IPS-15b (cell line): ENCODE measurements around the gene CADM2.

Experiments
- H3K27me3 ChIP-seq: one replicate; pipeline ENCODE4 v1.6.1; 2013; ENCODE audit warnings: low read length; ENCODE audit not compliant: control insufficient read depth, insufficient read depth
- H3K36me3 ChIP-seq: one replicate; pipeline ENCODE4 v1.6.1; 2013; ENCODE audit warnings: low read length; ENCODE audit not compliant: control insufficient read depth, insufficient read depth
- H3K4me1 ChIP-seq: one replicate; pipeline ENCODE4 v1.6.1; 2013; ENCODE audit warnings: mild to moderate bottlenecking, low read length; ENCODE audit not compliant: control insufficient read depth, insufficient read depth
- H3K4me3 ChIP-seq: one replicate; pipeline ENCODE4 v1.5.1; 2013; ENCODE audit warnings: low read depth, low read length
- H3K9ac ChIP-seq: one replicate; pipeline ENCODE4 v1.6.1; 2013; ENCODE audit warnings: low read depth, mild to moderate bottlenecking, low read length
- H3K9me3 ChIP-seq: one replicate; pipeline ENCODE4 v1.6.1; 2013; ENCODE audit warnings: mild to moderate bottlenecking, low read length; ENCODE audit not compliant: control insufficient read depth, insufficient read depth

Gene CADM2

GRCh38 chr3:85554153-85554552 lies 595.4 kb downstream of the CADM2 start:
- no peaks in the 10 kb centered on the region for H3K36me3 ChIP-seq
- H3K27me3 ChIP-seq: peaks cover 12% of the 10 kb centered on the region
- no peak overlapping the region for H3K9ac ChIP-seq
- no peaks in the 10 kb centered on the region for H3K9me3 ChIP-seq
- H3K4me1 ChIP-seq: no peaks in the 10 kb centered on the region
- no peak overlapping the region for H3K4me3 ChIP-seq

GRCh38 chr3:85560088-85560785 lies 601.4 kb downstream of the CADM2 start:
- Histone ChIP-seq H3K4me3 (no peak overlapping the region), H3K36me3 (no peaks in the 10 kb centered on the region), H3K4me1 (no peaks in the 10 kb centered on the region), H3K9ac (no peak overlapping the region), H3K9me3 (no peaks in the 10 kb centered on the region), H3K27me3 (no peaks in the 10 kb centered on the region)

GRCh38 chr3:85567071-85567676 lies 608.4 kb downstream of the CADM2 start:
- Histone ChIP-seq H3K27me3 (no peaks in the 10 kb centered on the region), H3K9me3 (no peaks in the 10 kb centered on the region), H3K9ac (no peak overlapping the region), H3K4me3 (no peak overlapping the region), H3K36me3 (no peaks in the 10 kb centered on the region), H3K4me1 (no peaks in the 10 kb centered on the region)

- no peaks in the 10 kb centered on the region for H3K36me3 ChIP-seq
- H3K9me3 ChIP-seq: no peaks in the 10 kb centered on the region
- H3K4me3 ChIP-seq: no peak overlapping the region
- H3K27me3 ChIP-seq: no peaks in the 10 kb centered on the region
- H3K9ac ChIP-seq: no peak overlapping the region
- no peaks in the 10 kb centered on the region for H3K4me1 ChIP-seq
Observed at GRCh38 chr3:85570819-85571218, 612.0 kb downstream of the CADM2 start.

- H3K4me3 ChIP-seq: no peak overlapping the region
- H3K9me3 ChIP-seq: no peaks in the 10 kb centered on the region
- no peak overlapping the region for H3K9ac ChIP-seq
- no peaks in the 10 kb centered on the region for H3K36me3 ChIP-seq
- H3K4me1 ChIP-seq: no peaks in the 10 kb centered on the region
- H3K27me3 ChIP-seq: no peaks in the 10 kb centered on the region
Observed at GRCh38 chr3:85571835-85572234, 613.0 kb downstream of the CADM2 start.

GRCh38 chr3:85572426-85572825 lies 613.6 kb downstream of the CADM2 start:
- no peaks in the 10 kb centered on the region for H3K9me3 ChIP-seq
- no peaks in the 10 kb centered on the region for H3K36me3 ChIP-seq
- H3K27me3 ChIP-seq: no peaks in the 10 kb centered on the region

GRCh38 chr3:85572978-85573377 lies 614.2 kb downstream of the CADM2 start:
- no peaks in the 10 kb centered on the region for H3K27me3 ChIP-seq
- no peaks in the 10 kb centered on the region for H3K36me3 ChIP-seq
- H3K4me3 ChIP-seq: no peak overlapping the region
- no peaks in the 10 kb centered on the region for H3K9me3 ChIP-seq
- H3K4me1 ChIP-seq: no peaks in the 10 kb centered on the region
- H3K9ac ChIP-seq: no peak overlapping the region

More at GRCh38 chr3:85572426-85572825, 613.6 kb downstream of the CADM2 start:
- no peak overlapping the region for H3K9ac ChIP-seq
- no peak overlapping the region for H3K4me3 ChIP-seq
- no peaks in the 10 kb centered on the region for H3K4me1 ChIP-seq

GRCh38 chr3:85574006-85574705 lies 615.4 kb downstream of the CADM2 start:
- H3K4me3 ChIP-seq: no peak overlapping the region
- no peaks in the 10 kb centered on the region for H3K4me1 ChIP-seq
- no peaks in the 10 kb centered on the region for H3K27me3 ChIP-seq
- no peak overlapping the region for H3K9ac ChIP-seq
- no peaks in the 10 kb centered on the region for H3K9me3 ChIP-seq
- H3K36me3 ChIP-seq: no peaks in the 10 kb centered on the region

GRCh38 chr3:85576091-85576690 lies 617.4 kb downstream of the CADM2 start:
- no peaks in the 10 kb centered on the region for H3K4me1 ChIP-seq
- H3K27me3 ChIP-seq: no peaks in the 10 kb centered on the region
- H3K4me3 ChIP-seq: no peak overlapping the region
- H3K9me3 ChIP-seq: no peaks in the 10 kb centered on the region
- no peaks in the 10 kb centered on the region for H3K36me3 ChIP-seq
- H3K9ac ChIP-seq: no peak overlapping the region

- Histone ChIP-seq H3K9ac (no peak overlapping the region), H3K36me3 (no peaks in the 10 kb centered on the region)
Observed at GRCh38 chr3:85576697-85577200, 618.0 kb downstream of the CADM2 start.

GRCh38 chr3:85584779-85585356 lies 626.1 kb downstream of the CADM2 start:
- H3K9me3 ChIP-seq: no peaks in the 10 kb centered on the region
- no peak overlapping the region for H3K9ac ChIP-seq
- no peaks in the 10 kb centered on the region for H3K36me3 ChIP-seq
- no peaks in the 10 kb centered on the region for H3K27me3 ChIP-seq
- H3K4me1 ChIP-seq: no peaks in the 10 kb centered on the region
- H3K4me3 ChIP-seq: no peak overlapping the region

More at GRCh38 chr3:85576697-85577200, 618.0 kb downstream of the CADM2 start:
- no peaks in the 10 kb centered on the region for H3K9me3 ChIP-seq
- H3K27me3 ChIP-seq: no peaks in the 10 kb centered on the region
- no peak overlapping the region for H3K4me3 ChIP-seq
- H3K4me1 ChIP-seq: no peaks in the 10 kb centered on the region
